NCI-H2081 treated with DMSO at 0.1 percent for 48 hours (cell line): ENCODE measurements around the gene CAPZB.
"Not testable (repeated sequence)": the region's sequence is repeated elsewhere in the genome, so short reads cannot be mapped to it uniquely, and the experiment has no call there.

Experiments
- DNase-seq: peaks from one replicate; lab custom pipeline; 2025; lab: John Stamatoyannopoulos, UW

CAPZB gene

DNA sequence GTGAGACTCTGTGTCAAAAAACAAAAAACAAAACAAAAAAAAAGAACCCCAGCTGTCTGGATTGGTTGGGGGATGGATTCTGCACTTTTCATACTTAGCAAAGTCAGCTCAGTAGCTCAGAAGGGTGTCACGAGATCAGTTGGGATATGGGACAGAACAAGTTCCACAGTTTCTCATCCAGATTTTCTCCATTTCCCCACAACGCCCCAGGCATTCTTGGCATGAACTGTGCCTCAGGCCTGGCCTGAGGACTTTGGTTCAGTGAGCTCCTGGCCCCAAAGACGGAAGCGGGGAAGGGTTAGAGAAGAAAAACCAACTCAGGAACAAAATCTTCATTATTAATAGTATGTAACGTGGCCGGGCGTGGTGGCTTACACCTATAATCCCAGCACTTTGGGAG lies 175.3 kb downstream of the CAPZB start:
- DNase-seq: no peak

DNA sequence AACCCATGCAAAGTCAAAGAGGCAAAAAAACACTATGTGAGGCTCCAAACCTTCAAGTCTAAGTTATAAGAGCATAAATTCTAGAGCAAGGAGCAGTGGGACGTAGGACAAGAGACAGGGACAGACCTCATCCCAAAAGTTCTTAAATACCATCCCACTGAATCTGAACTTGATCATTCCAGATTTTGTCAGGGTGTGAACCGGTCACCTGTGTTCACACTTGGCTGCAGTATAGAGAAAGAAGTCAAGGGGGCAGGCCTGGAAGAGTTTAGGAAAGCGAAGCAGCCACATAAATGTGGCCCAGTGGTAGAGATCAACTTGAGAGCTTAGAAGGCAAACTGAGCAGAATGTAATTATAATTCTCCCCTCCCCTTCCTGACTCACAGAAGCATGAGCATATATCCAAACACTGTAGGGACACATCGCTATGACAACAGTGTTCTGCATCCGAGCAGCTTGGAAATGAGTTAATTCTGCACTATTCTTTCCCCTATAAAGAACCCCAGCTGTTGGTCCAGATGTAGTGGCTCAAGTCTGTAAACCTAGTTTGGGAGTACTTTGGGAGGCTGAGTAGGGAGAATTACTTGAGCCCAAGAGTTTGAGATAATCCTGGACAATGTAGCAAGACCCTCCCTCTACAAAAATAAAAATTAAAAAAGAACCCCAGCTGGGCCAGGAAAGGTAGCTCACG lies 176.1 kb downstream of the CAPZB start:
- no peak for DNase-seq

DNA sequence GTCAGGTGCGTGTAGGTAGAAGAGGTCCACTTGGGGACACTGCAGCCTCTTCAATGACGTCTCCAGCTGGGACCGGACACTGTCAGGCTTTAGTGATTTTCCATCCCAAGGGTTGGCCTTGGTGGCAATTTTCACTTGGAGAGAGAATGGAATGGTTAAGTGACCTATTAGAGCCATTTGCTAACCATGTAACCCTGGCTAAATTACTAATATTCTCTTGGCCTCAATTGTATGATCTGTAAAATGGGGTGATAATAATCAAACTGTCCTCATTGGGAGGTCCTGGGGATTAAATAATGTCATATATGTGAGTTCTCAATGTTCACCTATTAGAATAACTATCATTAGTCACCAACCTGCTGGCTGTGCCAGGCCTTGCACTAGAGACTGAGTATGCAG lies 176.8 kb downstream of the CAPZB start:
- DNase-seq: no peak

DNA sequence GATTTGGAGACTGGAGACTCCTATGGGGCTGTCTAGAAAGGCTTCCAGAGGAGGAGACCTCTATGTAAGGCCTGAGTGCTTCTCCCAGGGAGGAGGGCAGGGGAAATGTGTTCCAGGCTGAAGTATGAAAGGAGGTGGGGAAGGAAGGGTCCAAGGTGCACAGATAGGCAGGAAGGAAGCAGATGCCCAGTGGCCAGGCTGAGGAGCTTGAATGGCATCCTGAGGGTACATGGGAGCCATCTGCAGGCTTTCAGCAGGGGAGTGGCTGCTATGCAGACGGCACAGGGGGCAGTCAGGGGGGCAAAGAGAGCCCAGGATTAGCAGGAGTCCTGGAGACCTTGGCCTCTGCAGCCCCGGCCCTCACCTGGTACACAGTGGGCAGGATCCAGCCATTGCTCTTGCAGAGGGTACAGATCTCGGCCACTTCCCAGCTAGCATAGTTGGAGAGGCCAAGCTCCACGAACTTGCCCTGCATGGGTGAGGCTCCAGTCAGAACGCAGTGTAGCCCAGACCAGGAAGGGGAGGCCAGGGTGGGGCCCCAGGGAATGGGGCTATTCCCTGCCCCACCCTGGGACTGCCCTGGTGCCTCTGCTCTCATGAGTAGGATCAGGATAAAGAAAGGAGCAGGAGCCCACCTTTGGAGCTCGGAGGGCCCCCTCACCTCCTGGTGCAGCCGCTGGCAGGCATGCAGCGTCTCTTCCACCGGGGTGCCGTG lies 177.4 kb downstream of the CAPZB start:
- no peak for DNase-seq

DNA sequence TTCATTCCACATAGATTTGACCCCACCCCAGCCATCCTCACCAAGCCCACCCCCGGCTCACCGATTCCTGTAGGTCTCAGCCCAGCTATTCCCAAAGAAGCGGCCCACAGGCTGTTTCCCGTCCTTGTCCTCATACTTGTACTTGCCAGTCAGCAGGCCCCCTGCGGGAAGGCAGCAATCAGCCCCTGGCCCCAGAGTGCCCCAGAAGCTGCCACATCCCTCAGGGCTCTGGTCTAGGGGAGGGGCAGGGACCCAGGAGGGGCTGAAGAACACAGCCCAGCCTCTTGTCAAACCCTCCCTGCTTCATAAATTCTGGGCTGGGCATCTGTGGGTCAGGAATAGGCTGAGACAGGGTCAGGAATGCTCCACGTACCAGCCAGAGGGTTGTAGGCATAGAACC lies 178.4 kb downstream of the CAPZB start:
- no peak for DNase-seq

DNA sequence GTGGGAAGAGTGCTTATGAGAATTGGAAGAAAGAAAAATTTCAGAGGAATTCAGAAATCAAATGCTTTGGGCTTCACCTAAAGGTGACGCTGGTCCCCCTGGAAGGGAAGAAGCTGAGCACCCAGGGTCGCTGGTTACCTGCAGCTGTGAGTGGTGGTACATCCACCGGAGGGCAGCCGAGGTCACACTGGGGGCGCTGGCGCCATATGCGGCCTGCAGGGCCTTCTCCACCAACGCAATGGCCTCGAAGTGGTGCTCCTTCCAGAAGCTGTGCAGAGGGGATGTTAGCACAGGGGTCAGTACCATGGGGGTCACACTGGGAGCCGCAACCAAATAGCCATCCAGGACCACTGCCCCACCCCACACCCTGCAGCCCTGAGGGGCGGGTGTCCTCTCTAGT lies 179.5 kb downstream of the CAPZB start:
- no peak for DNase-seq

DNA sequence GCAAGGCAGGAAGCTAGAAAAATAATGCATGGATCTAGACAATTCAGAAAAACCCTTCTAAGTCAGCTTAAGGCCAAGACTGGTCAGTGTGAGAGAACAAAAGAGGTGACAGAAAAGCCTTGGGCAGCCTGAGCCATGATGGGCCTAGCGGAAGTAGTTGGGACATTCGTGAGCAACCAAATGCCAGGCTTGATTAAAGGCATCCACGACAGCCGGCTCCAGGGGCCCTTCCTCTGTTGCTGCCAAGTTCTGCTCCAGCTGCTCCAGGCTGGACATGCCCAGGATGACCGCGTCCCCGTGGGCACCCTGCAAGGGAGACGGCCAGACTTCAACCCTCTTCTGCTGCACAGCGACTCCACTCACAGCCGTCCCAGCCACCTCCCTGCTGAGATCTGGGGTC lies 181.3 kb downstream of the CAPZB start:
- not testable (repeated sequence) for DNase-seq

DNA sequence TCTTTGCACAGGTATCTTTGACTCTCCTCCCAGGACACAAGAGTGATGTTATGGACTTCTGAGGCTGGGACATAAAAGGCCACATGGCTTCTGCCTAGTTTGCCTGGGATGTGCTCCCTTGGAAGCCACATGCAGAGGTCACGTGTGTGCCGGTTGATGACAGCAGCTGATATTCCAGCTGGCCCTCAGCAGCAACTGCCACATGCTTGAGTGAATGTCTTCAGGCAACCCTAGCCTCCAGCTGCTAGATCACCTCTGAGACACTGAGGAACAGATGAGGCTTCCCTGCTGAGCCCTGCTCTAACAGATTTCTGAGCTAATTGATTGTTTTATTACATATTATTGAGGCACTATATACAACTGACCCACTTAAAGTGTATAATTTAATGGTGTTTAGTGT lies 185.1 kb downstream of the CAPZB start:
- no peak for DNase-seq

DNA sequence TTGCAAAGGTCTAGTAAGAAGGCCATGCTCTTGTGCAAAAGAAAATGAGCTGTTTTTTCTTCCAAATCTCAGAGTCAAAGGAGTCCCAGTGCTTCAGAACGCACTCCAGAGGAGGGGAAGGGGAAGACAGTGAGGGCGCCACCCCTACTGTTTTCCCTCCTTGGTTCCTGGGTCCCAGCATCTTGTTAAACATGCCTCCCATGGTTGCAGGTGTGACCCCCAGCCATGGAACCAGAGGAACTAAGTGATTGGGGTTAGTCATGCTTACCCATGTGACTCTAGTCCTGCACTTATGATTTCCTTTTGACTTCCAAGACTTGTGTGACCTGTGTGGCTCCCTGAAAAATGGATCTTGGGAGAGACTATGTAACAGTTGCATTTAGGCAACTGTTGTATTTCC lies 190.7 kb downstream of the CAPZB start:
- DNase-seq: no peak

DNA sequence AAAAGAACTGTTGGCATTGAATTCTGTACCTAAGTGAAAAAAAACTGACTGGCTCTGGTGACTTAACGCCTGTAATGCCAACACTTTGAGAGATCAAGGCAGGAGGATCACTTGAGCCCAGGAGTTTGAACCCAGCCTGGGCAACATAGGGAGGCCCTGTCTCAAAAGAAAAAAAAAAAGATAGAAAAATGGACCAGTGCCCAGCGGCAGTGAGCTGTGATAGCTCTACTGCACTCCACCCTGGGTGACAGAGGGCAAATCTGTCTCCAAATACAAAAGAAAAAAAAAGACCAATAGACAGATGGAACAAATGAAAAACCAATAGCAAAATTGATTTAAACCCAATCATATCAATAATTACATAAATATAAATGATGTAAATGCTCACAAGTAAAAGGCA lies 196.1 kb downstream of the CAPZB start:
- no peak for DNase-seq
